Measurements from ENCODE around the gene PARP6. TPM values are rescaled to one million over a fixed set of nuclear protein-coding genes. Genes with fewer than 3 reads are reported as not detected.

The PARP6 gene
- total RNA-seq (2014; rRNA removed; shearing (Covaris generic)) = 14.6 and 30.4 TPM in 2 replicates

GRCh38 chr15:72272213-72272996, at the start of gene PARP6:
Gene PARP6, minus strand, starts transcription at chr15:72272554. Its CDS starts 5,077 bp downstream, at chr15:72267477.
- DNase-seq (ENCODE audit: low spot score) = peak; percentile 98
- in situ Hi-C loops (cut with HindIII; ENCODE audit: low sequenced_read_pairs) = no loop called here

DNA sequence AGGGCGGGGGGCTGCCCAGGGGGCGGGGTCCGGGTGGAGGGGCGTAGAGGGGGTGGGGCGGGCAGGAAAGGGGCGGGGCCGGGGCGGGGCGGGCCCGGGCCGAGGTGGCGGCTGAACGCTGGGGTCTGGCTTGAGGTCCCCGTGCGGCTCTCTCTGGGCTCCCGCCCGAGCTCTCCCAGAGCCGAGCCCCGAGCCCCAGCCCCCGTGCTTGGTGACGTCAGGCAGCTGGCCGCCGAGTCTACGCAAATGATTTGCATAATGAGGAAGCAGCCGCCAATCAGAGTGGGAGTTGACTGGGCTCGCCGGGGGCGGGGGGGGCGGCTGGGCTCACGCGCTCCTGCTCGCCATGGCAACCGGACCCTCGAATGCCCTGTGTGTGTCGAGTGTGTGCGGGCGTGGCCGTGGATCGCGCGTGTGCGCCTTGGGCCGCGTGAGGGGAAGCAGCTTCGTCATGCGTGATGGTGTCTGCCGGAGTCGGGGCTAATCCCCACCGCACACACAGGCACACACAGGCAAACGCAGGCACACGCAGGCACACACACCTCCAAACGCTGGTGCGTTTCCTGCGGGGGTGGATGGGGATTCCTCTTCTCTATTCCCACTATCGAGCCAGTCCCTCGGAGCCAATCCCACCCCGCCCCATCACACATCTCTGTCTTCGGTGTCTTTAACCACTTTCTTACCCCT, 47.8 kb upstream of the PARP6 start, which contains the start of gene CELF6:
Gene CELF6 (minus strand): TSS at position 173 of the 687 bp plus-strand sequence. CDS start 283 bp downstream, outside the sequence.
- peak; percentile 92 for DNase-seq (ENCODE audit: low spot score)
- in situ Hi-C loops (cut with HindIII; ENCODE audit: low sequenced_read_pairs) = no loop called here

DNA sequence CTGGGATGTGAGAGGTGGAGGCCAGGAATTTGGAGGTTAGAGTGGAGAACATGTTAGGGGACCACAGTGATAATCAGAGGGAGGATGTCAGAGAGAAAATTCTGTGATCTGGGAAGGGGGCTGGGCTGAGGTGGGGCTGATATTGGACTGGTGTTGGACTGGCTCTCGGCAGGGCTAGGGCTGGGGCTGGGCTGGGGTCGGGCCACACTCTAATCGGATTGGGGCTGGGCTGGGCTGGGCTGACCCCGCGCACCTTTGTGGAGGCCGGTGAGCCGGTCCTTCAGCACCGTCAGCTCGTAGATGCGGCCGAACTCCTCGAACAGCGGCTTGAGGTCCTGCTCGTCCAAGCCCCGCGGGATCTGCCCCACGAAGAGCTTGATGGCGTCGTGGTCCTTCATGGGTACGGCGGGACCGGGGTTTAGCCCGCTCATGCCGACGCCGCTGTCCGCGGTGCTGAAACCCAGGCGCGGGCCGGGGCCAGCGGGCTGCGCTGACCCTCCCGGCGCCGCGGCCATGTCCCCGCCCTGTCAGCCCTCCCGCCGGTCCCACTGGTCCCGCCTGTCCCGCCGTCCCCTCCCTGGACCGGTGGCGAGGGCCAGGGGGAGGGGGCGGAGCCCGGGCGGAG, 47.1 kb upstream of the PARP6 start:
- in situ Hi-C loops (cut with HindIII; ENCODE audit: low sequenced_read_pairs) = no loop called here
- peak; percentile 25 for DNase-seq (ENCODE audit: low spot score)

DNA sequence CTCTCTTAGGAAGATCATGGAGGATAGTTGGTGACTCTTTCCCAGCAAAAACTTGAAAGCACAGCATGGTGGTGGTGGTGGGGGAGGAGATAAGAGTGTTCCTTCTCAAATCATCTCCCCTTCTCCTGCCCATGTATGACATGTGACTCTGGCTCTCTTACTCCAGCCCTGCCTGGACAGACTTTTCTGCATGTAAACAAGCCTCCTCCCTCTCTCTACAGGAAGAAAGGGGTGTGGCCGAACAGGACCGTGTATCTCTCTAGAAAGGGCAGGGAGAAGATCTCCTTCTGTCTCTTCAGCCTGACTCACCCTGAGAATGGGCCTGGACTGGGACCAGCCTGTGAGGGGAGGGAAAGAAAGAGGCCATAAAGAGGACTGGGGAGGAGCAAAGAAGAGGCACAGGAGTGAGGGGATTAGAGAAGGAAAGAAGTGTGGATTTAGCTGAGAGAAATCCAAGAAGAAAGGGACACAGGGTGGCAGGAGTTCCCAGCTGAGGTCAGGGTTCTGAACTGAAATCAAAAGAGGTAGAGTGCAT, 46.1 kb upstream of the PARP6 start:
- in situ Hi-C loops (cut with HindIII; ENCODE audit: low sequenced_read_pairs) = no loop called here
- DNase-seq (ENCODE audit: low spot score) = peak; percentile 47

- in situ Hi-C loops (cut with HindIII; ENCODE audit: low sequenced_read_pairs) = no loop called here
These were observed 43.5 kb upstream of the PARP6 start for GRCh38 chr15:72315706-72316370.

DNA sequence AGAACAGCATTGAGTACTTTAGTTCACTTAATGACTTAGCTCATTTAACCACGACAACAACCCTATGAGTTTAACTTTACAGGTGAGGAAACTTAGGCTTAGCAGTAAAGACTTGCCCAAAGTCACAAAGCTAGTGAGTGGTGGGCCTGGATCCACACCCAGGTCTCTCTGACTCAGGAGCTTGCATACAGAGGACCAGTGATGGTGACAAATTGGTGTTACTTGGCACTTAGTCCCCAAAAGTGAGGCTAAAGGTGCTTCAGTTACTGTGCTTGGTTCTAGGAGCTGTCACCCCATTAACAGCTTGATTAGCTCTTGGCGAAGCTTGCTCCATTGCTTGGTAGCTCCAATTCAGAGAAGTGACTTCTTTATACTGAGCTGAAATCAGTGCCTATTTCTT, 41.5 kb upstream of the PARP6 start:
- in situ Hi-C loops (cut with HindIII; ENCODE audit: low sequenced_read_pairs) = no loop called here
- DNase-seq (ENCODE audit: low spot score) = no peak

More at GRCh38 chr15:72315706-72316370, 43.5 kb upstream of the PARP6 start:
- no peak for DNase-seq (ENCODE audit: low spot score)

DNA sequence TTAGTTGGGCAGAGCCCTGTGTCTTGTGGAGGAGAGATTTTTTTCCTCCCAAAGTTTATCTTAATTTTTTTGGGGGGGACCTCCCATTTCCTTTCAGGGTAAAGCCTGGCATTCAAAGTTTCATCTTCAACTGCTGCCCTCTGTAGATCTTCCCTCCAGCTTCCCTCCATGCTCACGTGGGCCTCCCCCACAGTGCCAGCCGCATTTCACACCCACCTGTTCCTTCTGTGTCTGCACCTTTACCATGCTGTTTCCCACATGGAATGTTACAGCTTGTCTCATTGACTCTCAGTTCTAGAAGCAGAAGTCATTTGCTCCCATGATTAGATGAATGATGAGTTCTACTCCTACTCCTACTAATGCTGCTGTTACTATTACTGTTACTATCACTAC, 41.1 kb upstream of the PARP6 start:
- in situ Hi-C loops (cut with HindIII; ENCODE audit: low sequenced_read_pairs) = no loop called here
- DNase-seq (ENCODE audit: low spot score) = no peak

DNA sequence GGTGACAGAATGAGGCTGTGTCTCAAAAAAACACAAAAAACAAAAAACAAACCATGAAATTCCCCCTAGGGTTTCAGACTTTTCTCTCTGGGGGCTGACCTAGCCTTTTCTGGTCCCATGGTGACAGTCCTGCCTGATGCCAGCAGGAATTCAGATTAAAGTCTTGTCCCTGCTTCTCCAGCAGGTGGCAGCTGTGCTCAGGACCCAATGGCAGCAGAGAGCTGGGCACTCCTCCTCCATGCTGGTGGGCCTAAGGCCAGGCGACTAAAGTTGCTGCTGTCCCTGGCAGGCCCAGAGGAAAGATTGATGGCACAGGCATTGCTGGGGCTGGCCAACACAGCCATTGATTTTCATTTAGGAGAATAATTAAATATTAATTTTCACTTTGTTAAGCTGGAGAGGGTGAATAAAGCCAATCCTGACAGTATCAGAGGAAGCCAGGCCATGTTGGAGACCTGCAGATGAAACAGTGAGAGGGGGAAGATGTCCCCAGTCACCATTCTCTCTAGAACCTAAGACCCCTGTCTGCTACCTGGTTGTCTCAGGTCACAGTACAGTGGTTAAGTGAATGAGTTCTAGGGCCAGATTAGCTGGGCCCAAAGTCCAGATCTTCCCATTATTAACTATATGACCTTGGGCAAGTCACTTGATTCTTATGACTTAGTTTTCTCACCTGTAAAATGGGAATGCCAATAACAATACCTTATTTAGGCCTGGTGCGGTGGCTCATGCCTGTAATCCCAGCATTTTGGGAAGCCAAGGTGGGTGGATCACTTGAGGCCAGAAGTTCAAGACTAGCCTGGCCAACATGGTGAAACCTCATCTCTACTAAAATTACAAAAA, 40.5 kb upstream of the PARP6 start:
- in situ Hi-C loops (cut with HindIII; ENCODE audit: low sequenced_read_pairs) = no loop called here

GRCh38 chr15:72307026-72307425, 34.7 kb upstream of the PARP6 start:
- DNase-seq (ENCODE audit: low spot score) = no peak
- in situ Hi-C loops (cut with HindIII; ENCODE audit: low sequenced_read_pairs) = no loop called here

More for the DNA sequence above, 40.5 kb upstream of the PARP6 start:
- DNase-seq (ENCODE audit: low spot score) = peak; percentile 76

DNA sequence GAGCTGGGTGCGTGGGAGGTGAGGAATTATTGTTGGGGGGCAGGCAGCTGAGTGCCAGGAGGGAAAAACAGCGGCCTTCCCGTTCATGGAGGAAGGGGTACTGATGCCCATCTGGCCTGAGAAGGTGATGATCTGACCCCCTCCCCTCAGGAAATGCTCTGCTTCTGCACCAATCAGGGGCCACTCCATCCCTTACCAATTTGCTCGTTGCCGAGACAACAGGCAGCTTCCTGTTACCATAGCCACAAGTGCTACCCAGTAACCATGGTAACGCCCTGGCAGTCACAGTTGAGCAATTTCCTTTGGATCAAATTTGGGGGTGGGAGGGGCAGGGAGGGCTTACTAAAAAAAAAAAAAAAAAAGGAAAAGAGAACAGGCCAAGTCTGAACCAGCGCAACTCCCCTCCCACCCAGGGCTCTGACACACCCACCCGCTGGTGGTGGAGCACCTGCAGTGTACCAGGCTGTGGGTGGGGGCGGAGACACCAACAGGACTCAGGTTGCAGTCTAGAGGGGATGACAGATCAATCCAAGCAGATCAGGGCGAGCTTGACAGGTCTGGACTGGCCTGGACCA, 33.9 kb upstream of the PARP6 start:
- in situ Hi-C loops (cut with HindIII; ENCODE audit: low sequenced_read_pairs) = no loop called here

GRCh38 chr15:72304596-72304995, 32.2 kb upstream of the PARP6 start:
- no peak for DNase-seq (ENCODE audit: low spot score)
- in situ Hi-C loops (cut with HindIII; ENCODE audit: low sequenced_read_pairs) = no loop called here

More for the DNA sequence above, 33.9 kb upstream of the PARP6 start:
- DNase-seq (ENCODE audit: low spot score) = peak; percentile 81

GRCh38 chr15:72302955-72303354, 30.6 kb upstream of the PARP6 start:
- no peak for DNase-seq (ENCODE audit: low spot score)
- in situ Hi-C loops (cut with HindIII; ENCODE audit: low sequenced_read_pairs) = no loop called here

DNA sequence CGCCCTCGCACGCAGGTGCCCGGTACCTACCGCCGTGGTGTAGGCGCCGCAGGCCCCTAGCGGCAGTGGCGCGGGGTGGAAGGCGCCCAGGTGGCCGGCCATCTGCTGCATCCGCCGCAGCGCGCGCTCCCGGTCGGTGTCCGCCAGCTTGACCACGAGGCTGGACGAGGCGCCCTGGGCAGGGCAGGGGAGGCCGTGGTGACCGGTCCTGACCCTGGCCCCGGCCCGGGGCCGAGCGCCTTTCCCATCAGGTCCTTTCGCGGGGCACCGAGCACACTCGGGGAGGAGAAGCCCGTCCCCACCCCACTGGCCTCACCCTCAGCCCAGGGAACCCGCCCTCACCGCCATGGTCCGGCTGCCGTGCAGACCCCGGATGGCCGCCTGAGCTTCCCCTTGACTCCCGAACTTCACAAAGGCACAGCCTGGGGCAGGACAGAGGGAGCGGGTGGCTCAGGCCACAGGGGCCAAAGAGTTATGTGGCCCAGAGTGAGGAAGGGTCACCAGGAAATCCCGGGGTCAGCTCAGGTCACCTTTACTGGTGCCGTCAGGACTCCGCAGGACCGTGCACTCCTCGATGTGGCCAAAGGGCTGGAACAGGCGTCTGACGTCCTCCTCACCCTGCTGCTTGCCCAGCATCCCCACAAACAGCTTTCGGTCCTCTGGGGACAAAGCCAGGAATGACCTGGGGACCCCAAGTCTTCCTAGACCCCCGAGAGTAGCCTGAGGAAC, 17.4 kb upstream of the PARP6 start:
- in situ Hi-C loops (cut with HindIII; ENCODE audit: low sequenced_read_pairs) = no loop called here
- DNase-seq (ENCODE audit: low spot score) = no peak

DNA sequence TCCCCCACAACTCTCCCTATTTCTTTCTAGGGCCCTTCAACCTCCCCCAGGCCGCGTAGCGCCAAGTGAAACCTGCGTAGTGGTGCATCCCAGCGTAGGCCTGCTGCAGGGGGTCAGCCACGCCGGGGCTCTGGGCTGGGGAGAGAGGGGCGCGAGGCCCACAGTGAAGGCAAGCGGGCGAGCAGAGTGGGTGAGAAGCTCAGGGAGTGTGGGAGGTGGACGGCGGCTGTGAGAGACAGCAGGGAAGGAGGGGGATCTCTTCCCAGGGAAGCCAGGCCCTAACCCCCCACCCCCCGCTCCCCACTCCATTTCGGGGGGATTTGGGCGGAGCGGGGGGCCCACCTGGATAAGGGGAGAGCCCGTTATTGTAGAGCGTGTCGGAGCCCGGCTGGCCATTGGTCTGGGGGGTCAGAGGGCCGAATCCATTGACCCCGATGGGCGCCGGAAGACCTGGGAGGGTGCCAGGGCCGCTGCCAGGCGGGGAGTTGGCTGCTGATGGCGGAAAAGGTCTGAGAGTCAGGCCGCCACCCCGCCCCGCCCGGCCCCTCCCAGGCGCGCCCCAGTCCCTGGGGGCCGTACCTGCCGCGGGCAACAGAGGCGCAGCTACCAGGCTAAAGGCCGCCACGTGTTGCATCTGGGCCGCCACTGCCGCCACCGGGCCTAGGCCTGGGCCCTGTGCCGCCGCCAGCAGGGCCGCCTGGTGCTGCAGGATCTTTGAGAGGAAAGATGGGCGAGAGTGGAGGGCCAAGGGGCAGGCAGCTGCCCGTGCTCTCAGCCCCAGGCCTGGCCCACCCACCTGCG, 16.6 kb upstream of the PARP6 start:
- in situ Hi-C loops (cut with HindIII; ENCODE audit: low sequenced_read_pairs) = no loop called here
- DNase-seq (ENCODE audit: low spot score) = no peak

DNA sequence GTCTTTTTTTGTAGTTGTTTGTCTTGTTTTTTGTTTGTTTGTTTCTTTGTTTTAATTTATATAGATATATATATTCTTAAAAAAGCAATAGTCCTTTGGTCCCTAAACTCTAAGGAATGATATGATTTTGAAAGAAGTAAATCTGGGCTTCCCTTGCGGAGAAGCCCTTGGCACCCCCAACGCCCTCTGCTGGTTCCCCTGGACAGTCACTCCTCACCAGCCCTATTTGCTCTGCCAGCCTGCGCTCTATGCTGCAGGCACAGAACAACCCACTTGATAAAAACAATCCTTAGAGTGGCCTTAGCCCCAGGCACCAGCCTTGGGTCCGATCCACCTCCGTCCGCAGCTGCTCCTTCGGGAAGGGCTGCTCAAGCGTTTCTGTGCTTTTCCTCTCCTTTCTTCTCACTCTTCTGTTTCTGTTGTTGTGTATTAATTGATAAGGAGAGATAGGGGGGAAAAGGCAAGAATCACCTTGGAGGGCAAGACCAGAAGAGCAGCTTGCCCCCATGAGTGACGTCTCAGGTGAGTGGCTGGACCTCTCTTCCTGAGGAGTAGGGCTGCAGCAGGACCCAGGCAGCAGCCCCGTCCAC, 13.7 kb upstream of the PARP6 start:
- in situ Hi-C loops (cut with HindIII; ENCODE audit: low sequenced_read_pairs) = no loop called here
- no peak for DNase-seq (ENCODE audit: low spot score)

- in situ Hi-C loops (cut with HindIII; ENCODE audit: low sequenced_read_pairs) = no loop called here
- no peak for DNase-seq (ENCODE audit: low spot score)
These were observed 13.0 kb upstream of the PARP6 start for GRCh38 chr15:72285402-72285801.

Measured in G401 (cell line).